CD14-positive monocyte (primary cell): Measurements from ENCODE around the gene TFR2. TPM values are rescaled to one million over a fixed set of nuclear protein-coding genes. Genes with fewer than 3 reads are reported as not detected.

Experiments used
- DNase-seq, 3 donors: peaks; one replicate each; pipeline ENCODE4 v3.0.0-alpha.2; 2011 to 2022
- H2AFZ ChIP-seq: 2 replicates; pipeline ENCODE4 v1.6.0; 2012; ENCODE audit warnings: mild to moderate bottlenecking, low read depth, low read length, inconsistent platforms; ENCODE audit not compliant: insufficient read depth, poor library complexity, severe bottlenecking
- H3K27ac ChIP-seq, 2 donors: 1 replicate in 1 of 2; 2 replicates in 1 of 2; pipeline ENCODE4 v1.5.1; 2012 to 2013; ENCODE audit warnings: low read length in 2 of 2, control low read depth in 1 of 2, inconsistent platforms in 1 of 2, low read depth in 1 of 2, mild to moderate bottlenecking in 1 of 2
- H3K27me3 ChIP-seq, 2 donors: one replicate each; pipeline versions ENCODE4 v1.6.0 to v1.6.1; 2011 to 2013; ENCODE audit warnings: low read length in 2 of 2; ENCODE audit not compliant: control insufficient read depth in 2 of 2, insufficient read depth in 2 of 2
- H3K36me3 ChIP-seq, 2 donors: replicated peaks in 1 of 2; 1 replicate in 1 of 2; 2 replicates in 1 of 2; pipeline versions ENCODE4 v1.5.1 to v1.6.1; 2012 to 2013; ENCODE audit warnings: low read length in 2 of 2, control low read depth in 1 of 2, inconsistent platforms in 1 of 2, mild to moderate bottlenecking in 1 of 2; ENCODE audit not compliant: insufficient read depth in 2 of 2, control insufficient read depth in 1 of 2
- H3K4me1 ChIP-seq, 2 donors: 1 replicate in 1 of 2; 2 replicates in 1 of 2; pipeline versions ENCODE4 v1.5.1 to v1.6.1; 2012 to 2013; ENCODE audit warnings: low read length in 2 of 2, control low read depth in 1 of 2, inconsistent platforms in 1 of 2, mild to moderate bottlenecking in 1 of 2, moderate library complexity in 1 of 2; ENCODE audit not compliant: insufficient read depth in 2 of 2, control insufficient read depth in 1 of 2
- H3K4me2 ChIP-seq: replicated peaks from 2 replicates; pipeline ENCODE3; 2012; ENCODE audit warnings: low read length, moderate library complexity, mild to moderate bottlenecking; ENCODE audit not compliant: poor library complexity, severe bottlenecking; ENCODE audit errors: extremely low read depth
- H3K4me3 ChIP-seq, 3 experiments: fragments of 200-600 bp in 1 of 3; sonication (generic) in 1 of 3; replicated peaks in 1 of 3; 1 replicate in 2 of 3; 2 replicates in 1 of 3; pipeline ENCODE4 v1.5.1; 2011 to 2013; ENCODE audit warnings: low read length in 3 of 3, mild to moderate bottlenecking in 3 of 3, control low read depth in 2 of 3, low read depth in 2 of 3, inconsistent platforms in 1 of 3, moderate library complexity in 1 of 3
- H3K79me2 ChIP-seq: 2 replicates; pipeline ENCODE4 v1.6.0; 2012; ENCODE audit warnings: mild to moderate bottlenecking, control low read depth, inconsistent platforms, low read length, moderate library complexity; ENCODE audit not compliant: insufficient read depth
- H3K9ac ChIP-seq: 2 replicates; pipeline ENCODE4 v1.6.0; 2017; ENCODE audit warnings: low read length, mild to moderate bottlenecking; ENCODE audit not compliant: insufficient read depth, poor library complexity, severe bottlenecking
- H3K9me3 ChIP-seq, 2 donors: replicated peaks in 1 of 2; 1 replicate in 1 of 2; 2 replicates in 1 of 2; pipeline versions ENCODE4 v1.5.1 to v1.6.1; 2012 to 2013; ENCODE audit warnings: low read length in 2 of 2, control low read depth in 1 of 2; ENCODE audit not compliant: control insufficient read depth in 1 of 2, insufficient read depth in 1 of 2
- H4K20me1 ChIP-seq: 2 replicates; pipeline ENCODE4 v1.6.0; 2012; ENCODE audit warnings: mild to moderate bottlenecking, low read length, control low read depth, moderate library complexity; ENCODE audit not compliant: insufficient read depth
- H3K27ac Mint-ChIP-seq, 7 donors: one replicate each; pipeline ENCODE4 v1.8.0; 2020; ENCODE audit warnings: mild to moderate bottlenecking in 7 of 7, mixed read lengths in 7 of 7, moderate library complexity in 6 of 7, inconsistent platforms in 2 of 7
- H3K27me3 Mint-ChIP-seq, 3 donors: one replicate each; pipeline ENCODE4 v1.8.0; 2021 to 2022; ENCODE audit warnings: low read depth in 3 of 3, mild to moderate bottlenecking in 3 of 3, mixed read lengths in 3 of 3, moderate library complexity in 3 of 3, inconsistent platforms in 1 of 3
- H3K36me3 Mint-ChIP-seq, 2 donors: one replicate each; pipeline ENCODE4 v1.8.0; 2020; ENCODE audit warnings: mixed read lengths in 2 of 2, inconsistent platforms in 1 of 2, mild to moderate bottlenecking in 1 of 2
- H3K4me1 Mint-ChIP-seq: one replicate; pipeline ENCODE4 v1.8.0; 2020; ENCODE audit warnings: mild to moderate bottlenecking, mixed read lengths
- H3K4me3 Mint-ChIP-seq, 2 donors: one replicate each; pipeline ENCODE4 v1.8.0; 2020; ENCODE audit warnings: mild to moderate bottlenecking in 2 of 2, mixed read lengths in 2 of 2, moderate library complexity in 1 of 2
- H3K9me3 Mint-ChIP-seq, 7 donors: one replicate each; pipeline ENCODE4 v1.8.0; 2020 to 2022; ENCODE audit warnings: mixed read lengths in 7 of 7, mild to moderate bottlenecking in 6 of 7, moderate library complexity in 6 of 7, inconsistent platforms in 2 of 7
- CTCF ChIP-seq: fragments of 200-600 bp; IDR thresholded peaks from one replicate; pipeline ENCODE4 v1.8.0; 2022; ENCODE audit warnings: antibody characterized with exemption, mild to moderate bottlenecking
- WGBS: methylation state at CpG from one replicate; pipeline ENCODE4 v1.1.5; 2013; ENCODE audit warnings: missing lambda C conversion rate; ENCODE audit not compliant: insufficient coverage; 5-methylcytosine and 5-hydroxymethylcytosine counted together
- intact Hi-C, 2 donors: fragments of 100-400 bp; cut with micrococcal nuclease; formaldehyde crosslinking; loops; one replicate each; pipeline versions ENCODE4 v1.15.0 to v1.15.1; 2023
- polyA plus RNA-seq, 3 donors: library from polyadenylated mRNA; depleted of rRNA in 1 of 3; unstranded in 2 of 3; stranded (reverse) in 1 of 3; fragments of 300-500 nt in 2 of 3; fragments of >200 nt in 1 of 3; fragmentation: Illumina TruSeq in 2 of 3; gene quantifications; 1 replicate in 2 of 3; 2 replicates in 1 of 3; pipeline ENCODE4 v1.2.3, GENCODE V29; 2012 to 2021
- small RNA-seq: library from RNA; depleted of rRNA; stranded (forward); fragments of <200 nt; gene quantifications from one replicate; pipeline ENCODE3, GENCODE V24; 2012; ENCODE audit warnings: low read depth; ENCODE audit not compliant: insufficient read length

The TFR2 gene
- polyA plus RNA-seq, 3 donors = 0.79 to 1.4 TPM; not detected in 1

GRCh38 chr7:100570954-100571828, 70.2 kb downstream of the TFR2 start:
- intact Hi-C loops = no loop called here
- Mint-ChIP-seq H3K9me3 (peaks cover 0 to 17% (median 3%) of the 10 kb centered on the region in 7 donors), H3K4me1 (peaks cover 38% of the 10 kb centered on the region), H3K27ac (no peak overlapping the region), H3K4me3 (peak overlapping the region in 1 of 2 donors; percentile 76), H3K27me3 (peaks cover 28 to 56% (median 39%) of the 10 kb centered on the region in 3 donors), H3K36me3 (peaks cover 23 to 29% of the 10 kb centered on the region in 2 donors)
- Histone ChIP-seq H2AFZ (no peak overlapping the region), H3K4me3 (no peak overlapping the region), H3K27ac (no peak overlapping the region), H4K20me1 (peaks cover 76% of the 10 kb centered on the region), H3K79me2 (no peaks in the 10 kb centered on the region), H3K9me3 (no peaks in the 10 kb centered on the region), H3K36me3 (peaks cover 38 to 47% of the 10 kb centered on the region in 2 donors), H3K9ac (no peak overlapping the region), H3K4me1 (peaks cover 27 to 48% of the 10 kb centered on the region in 2 donors), H3K27me3 (peaks cover 3 to 38% of the 10 kb centered on the region in 2 donors), H3K4me2 (peak overlapping the region; percentile 53)
- DNase-seq = no peak
- WGBS = 88% methylated on average over 14 of the region's 26 CpGs
- no peak for TF ChIP-seq CTCF

Small RNAs within 50 kb of the gene (small RNA-seq; reads per million reads assigned to genes)
- not detected for gene SAP25

Other genes with a start within 250 kb of the TFR2 start
- gene ZCWPW1, start 212.8 kb downstream of the TFR2 start, polyA plus RNA-seq = 1 to 10 TPM in 2 of 3 donors, under 1 TPM in 1; 0.60 to 1.9 (median 1.2) TPM
- 10 to 100 TPM in 1 of 3 donors, 1 to 10 TPM in 2; 2.9 to 43.2 (median 3.3) TPM for gene MEPCE, start 211.7 kb downstream of the TFR2 start, polyA plus RNA-seq
- gene PPP1R35, start 205.1 kb downstream of the TFR2 start, polyA plus RNA-seq = 10 to 100 TPM in 2 of 3 donors, 1 to 10 TPM in 1; 8.1 to 35.0 (median 14.6) TPM
- 1 to 10 TPM in 1 of 3 donors, under 1 TPM in 1, not detected in 1; 0.40 to 2.5 TPM for gene SPACDR, start 177.3 kb downstream of the TFR2 start, polyA plus RNA-seq
- gene TSC22D4, start 162.3 kb downstream of the TFR2 start, polyA plus RNA-seq = 10 to 100 TPM; 23.8 to 91.5 (median 26.3) TPM
- gene NYAP1, start 157.6 kb downstream of the TFR2 start, polyA plus RNA-seq = not detected
- gene AGFG2, start 102.3 kb downstream of the TFR2 start, polyA plus RNA-seq = 1 to 10 TPM; 1.3 to 1.8 (median 1.8) TPM
- gene SAP25, start 67.7 kb downstream of the TFR2 start, polyA plus RNA-seq = 10 to 100 TPM in 1 of 3 donors, not detected in 2; 67.2 TPM
- 100 to 1,000 TPM; 132 to 286 (median 134) TPM for gene LRCH4, start 55.4 kb downstream of the TFR2 start, polyA plus RNA-seq
- gene FBXO24, start 55.2 kb downstream of the TFR2 start, polyA plus RNA-seq = 1 to 10 TPM in 1 of 3 donors, under 1 TPM in 2; 0.42 to 1.2 (median 0.69) TPM
- gene PCOLCE, start 39.2 kb downstream of the TFR2 start, polyA plus RNA-seq = 1 to 10 TPM in 1 of 3 donors, under 1 TPM in 2; 0.18 to 3.1 (median 0.58) TPM
- 10 to 100 TPM; 12.7 to 15.5 (median 13.3) TPM for gene MOSPD3, start 29.0 kb downstream of the TFR2 start, polyA plus RNA-seq
- not detected for gene ACTL6B, start 14.9 kb upstream of the TFR2 start, polyA plus RNA-seq
- gene GNB2, start 32.2 kb upstream of the TFR2 start, polyA plus RNA-seq = 100 to 1,000 TPM in 1 of 3 donors, 10 to 100 TPM in 2; 90.0 to 436 (median 94.6) TPM
- 10 to 100 TPM in 1 of 3 donors, under 1 TPM in 2; 0.30 to 30.6 (median 0.34) TPM for gene GIGYF1, start 52.7 kb upstream of the TFR2 start, polyA plus RNA-seq
- gene POP7, start 64.6 kb upstream of the TFR2 start, polyA plus RNA-seq = 10 to 100 TPM; 11.1 to 48.5 (median 41.6) TPM
- gene EPO, start 78.9 kb upstream of the TFR2 start, polyA plus RNA-seq = not detected
- gene ZAN, start 92.0 kb upstream of the TFR2 start, polyA plus RNA-seq = not detected
- gene EPHB4, start 186.0 kb upstream of the TFR2 start, polyA plus RNA-seq = 1 to 10 TPM; 5.0 to 6.5 (median 5.7) TPM
- gene SLC12A9, start 211.2 kb upstream of the TFR2 start, polyA plus RNA-seq = 100 to 1,000 TPM in 1 of 3 donors, 10 to 100 TPM in 2; 18.8 to 119 (median 19.3) TPM
- 1 to 10 TPM; 1.9 to 5.9 (median 5.8) TPM for gene TRIP6, start 225.8 kb upstream of the TFR2 start, polyA plus RNA-seq
- 100 to 1,000 TPM in 1 of 3 donors, 10 to 100 TPM in 2; 26.9 to 116 (median 29.6) TPM for gene SRRT, start 233.6 kb upstream of the TFR2 start, polyA plus RNA-seq
- under 1 TPM; 0.57 to 0.76 (median 0.57) TPM for gene UFSP1, start 248.2 kb upstream of the TFR2 start, polyA plus RNA-seq